ENCODE data around the gene ZNF628.
"Not testable (repeated sequence)": the region's sequence is repeated elsewhere in the genome, so short reads cannot be mapped to it uniquely, and the experiment has no call there.

ZNF628 gene

GRCh38 chr19:55476100-55476775, at the start of gene ZNF628:
TSS of gene ZNF628 (plus strand) at chr19:55476617. CDS start at chr19:55479911, 3,294 bp downstream.
- DNase-seq = peak; percentile 99

GRCh38 chr19:55431183-55431582, 45.2 kb upstream of the ZNF628 start:
- DNase-seq = no peak

GRCh38 chr19:55432241-55432959, 44.0 kb upstream of the ZNF628 start:
- no peak for DNase-seq

- DNase-seq = no peak
These were observed 43.1 kb upstream of the ZNF628 start for GRCh38 chr19:55433292-55433691.

GRCh38 chr19:55434356-55434919, 42.0 kb upstream of the ZNF628 start:
- no peak for DNase-seq

- DNase-seq = no peak
These were observed 41.4 kb upstream of the ZNF628 start for GRCh38 chr19:55435020-55435419.

GRCh38 chr19:55436847-55437246, 39.6 kb upstream of the ZNF628 start:
- no peak for DNase-seq

- DNase-seq = no peak
These were observed 39.0 kb upstream of the ZNF628 start for GRCh38 chr19:55437410-55437809.

GRCh38 chr19:55439052-55439451, 37.4 kb upstream of the ZNF628 start:
- no peak for DNase-seq

- DNase-seq = no peak
These were observed 35.9 kb upstream of the ZNF628 start for GRCh38 chr19:55440411-55441105.

- DNase-seq = no peak
These were observed 35.1 kb upstream of the ZNF628 start for GRCh38 chr19:55441319-55441691.

- peak; percentile 60 for DNase-seq
These were observed 34.6 kb upstream of the ZNF628 start for GRCh38 chr19:55441692-55442321.

GRCh38 chr19:55442372-55442961, 34.0 kb upstream of the ZNF628 start:
- DNase-seq = peak; percentile 39

- DNase-seq = peak; percentile 63
These were observed 33.2 kb upstream of the ZNF628 start, which contains the start of gene SHISA7 for GRCh38 chr19:55443045-55443823. TSS of gene SHISA7 (minus strand) at chr19:55443300. CDS start at chr19:55442863, 437 bp downstream.

GRCh38 chr19:55443824-55444480, 32.5 kb upstream of the ZNF628 start:
- DNase-seq = no peak

- DNase-seq = no peak
These were observed 31.8 kb upstream of the ZNF628 start for GRCh38 chr19:55444646-55445045.

GRCh38 chr19:55446060-55446459, 30.4 kb upstream of the ZNF628 start:
- no peak for DNase-seq

GRCh38 chr19:55447421-55448174, 28.8 kb upstream of the ZNF628 start:
- peak; percentile 52 for DNase-seq

GRCh38 chr19:55448175-55448490, 28.3 kb upstream of the ZNF628 start:
- not testable (repeated sequence) for DNase-seq

- no peak for DNase-seq
These were observed 26.9 kb upstream of the ZNF628 start for GRCh38 chr19:55449469-55449868.
